SK-N-SH treated with all-trans-retinoic acid at 6 μM for 48 hours (cell line): Measurements from ENCODE around the gene GRK2.

ENCODE experiments used
- ARNTL ChIP-seq: fragments of 450-650 bp; formaldehyde crosslinking; IDR thresholded peaks from 2 replicates; pipeline ENCODE4 v1.5.0; 2020; ENCODE audit warnings: low read depth, mild to moderate bottlenecking, moderate library complexity, borderline replicate concordance
- CREB5 ChIP-seq: fragments of 250-450 bp; sonication (Bioruptor Pico); IDR thresholded peaks from 2 replicates; pipeline ENCODE4 v1.5.1; 2020; ENCODE audit warnings: low read depth, mild to moderate bottlenecking, moderate library complexity
- CSDC2 ChIP-seq: fragments of 250-450 bp; sonication (Bioruptor Pico); IDR thresholded peaks from 2 replicates; pipeline ENCODE4 v1.5.0; 2020; ENCODE audit warnings: mild to moderate bottlenecking, moderate library complexity
- PPARA ChIP-seq: fragments of 250-450 bp; sonication (Bioruptor Pico); IDR thresholded peaks from 2 replicates; pipeline ENCODE4 v1.5.0; 2020; ENCODE audit warnings: mild to moderate bottlenecking, borderline replicate concordance
- RARB ChIP-seq: fragments of 250-450 bp; sonication (Bioruptor Pico); IDR thresholded peaks from 2 replicates; pipeline ENCODE4 v1.8.0; 2021; ENCODE audit warnings: mild to moderate bottlenecking, moderate library complexity
- SNAI2 ChIP-seq: fragments of 250-450 bp; sonication (Bioruptor Pico); IDR thresholded peaks from 2 replicates; pipeline ENCODE4 v1.5.0; 2020; ENCODE audit warnings: mild to moderate bottlenecking, moderate library complexity
- ZC3H10 ChIP-seq: fragments of 250-450 bp; sonication (Bioruptor Pico); IDR thresholded peaks from 2 replicates; pipeline ENCODE4 v1.5.1; 2021; ENCODE audit warnings: mild to moderate bottlenecking, moderate library complexity
- ZFP3 ChIP-seq: fragments of 250-450 bp; sonication (Bioruptor Pico); IDR thresholded peaks from 2 replicates; pipeline ENCODE4 v1.5.0; 2020; ENCODE audit warnings: mild to moderate bottlenecking, moderate library complexity
- ZFP30 ChIP-seq: fragments of 450-650 bp; formaldehyde crosslinking; IDR thresholded peaks from 2 replicates; pipeline ENCODE4 v1.5.0; 2022; ENCODE audit warnings: mild to moderate bottlenecking, moderate library complexity
- ZNF8 ChIP-seq: fragments of 450-650 bp; formaldehyde crosslinking; IDR thresholded peaks from 2 replicates; pipeline ENCODE4 v1.5.0; 2020; ENCODE audit warnings: mild to moderate bottlenecking, moderate library complexity

- TF ChIP-seq CREB5 (CRISPR knock-in tag) (no peak), CSDC2 (CRISPR knock-in tag) (no peak), RARB (CRISPR knock-in tag) (no peak), PPARA (no peak), ZNF8 (no peak), ZFP3 (CRISPR knock-in tag) (no peak), ZC3H10 (no peak), ARNTL (CRISPR knock-in tag) (no peak), SNAI2 (CRISPR knock-in tag) (no peak), ZFP30 (CRISPR knock-in tag) (no peak)
Measured at GRCh38 chr11:67321313-67321871, 55.1 kb downstream of the GRK2 start.
